CD14-positive monocyte (primary cell): Measurements from ENCODE around the gene GRK4. TPM values are rescaled to one million over a fixed set of nuclear protein-coding genes. Genes with fewer than 3 reads are reported as not detected.

Experiments used
- DNase-seq, 3 donors: peaks; one replicate each; pipeline ENCODE4 v3.0.0-alpha.2; 2011 to 2022
- H2AFZ ChIP-seq: 2 replicates; pipeline ENCODE4 v1.6.0; 2012; ENCODE audit warnings: mild to moderate bottlenecking, low read depth, low read length, inconsistent platforms; ENCODE audit not compliant: insufficient read depth, poor library complexity, severe bottlenecking
- H3K27ac ChIP-seq, 2 donors: 1 replicate in 1 of 2; 2 replicates in 1 of 2; pipeline ENCODE4 v1.5.1; 2012 to 2013; ENCODE audit warnings: low read length in 2 of 2, control low read depth in 1 of 2, inconsistent platforms in 1 of 2, low read depth in 1 of 2, mild to moderate bottlenecking in 1 of 2
- H3K27me3 ChIP-seq, 2 donors: one replicate each; pipeline versions ENCODE4 v1.6.0 to v1.6.1; 2011 to 2013; ENCODE audit warnings: low read length in 2 of 2; ENCODE audit not compliant: control insufficient read depth in 2 of 2, insufficient read depth in 2 of 2
- H3K36me3 ChIP-seq, 2 donors: replicated peaks in 1 of 2; 1 replicate in 1 of 2; 2 replicates in 1 of 2; pipeline versions ENCODE4 v1.5.1 to v1.6.1; 2012 to 2013; ENCODE audit warnings: low read length in 2 of 2, control low read depth in 1 of 2, inconsistent platforms in 1 of 2, mild to moderate bottlenecking in 1 of 2; ENCODE audit not compliant: insufficient read depth in 2 of 2, control insufficient read depth in 1 of 2
- H3K4me1 ChIP-seq, 2 donors: 1 replicate in 1 of 2; 2 replicates in 1 of 2; pipeline versions ENCODE4 v1.5.1 to v1.6.1; 2012 to 2013; ENCODE audit warnings: low read length in 2 of 2, control low read depth in 1 of 2, inconsistent platforms in 1 of 2, mild to moderate bottlenecking in 1 of 2, moderate library complexity in 1 of 2; ENCODE audit not compliant: insufficient read depth in 2 of 2, control insufficient read depth in 1 of 2
- H3K4me2 ChIP-seq: replicated peaks from 2 replicates; pipeline ENCODE3; 2012; ENCODE audit warnings: low read length, moderate library complexity, mild to moderate bottlenecking; ENCODE audit not compliant: poor library complexity, severe bottlenecking; ENCODE audit errors: extremely low read depth
- H3K4me3 ChIP-seq, 3 experiments: fragments of 200-600 bp in 1 of 3; sonication (generic) in 1 of 3; replicated peaks in 1 of 3; 1 replicate in 2 of 3; 2 replicates in 1 of 3; pipeline ENCODE4 v1.5.1; 2011 to 2013; ENCODE audit warnings: low read length in 3 of 3, mild to moderate bottlenecking in 3 of 3, control low read depth in 2 of 3, low read depth in 2 of 3, inconsistent platforms in 1 of 3, moderate library complexity in 1 of 3
- H3K79me2 ChIP-seq: 2 replicates; pipeline ENCODE4 v1.6.0; 2012; ENCODE audit warnings: mild to moderate bottlenecking, control low read depth, inconsistent platforms, low read length, moderate library complexity; ENCODE audit not compliant: insufficient read depth
- H3K9ac ChIP-seq: 2 replicates; pipeline ENCODE4 v1.6.0; 2017; ENCODE audit warnings: low read length, mild to moderate bottlenecking; ENCODE audit not compliant: insufficient read depth, poor library complexity, severe bottlenecking
- H3K9me3 ChIP-seq, 2 donors: replicated peaks in 1 of 2; 1 replicate in 1 of 2; 2 replicates in 1 of 2; pipeline versions ENCODE4 v1.5.1 to v1.6.1; 2012 to 2013; ENCODE audit warnings: low read length in 2 of 2, control low read depth in 1 of 2; ENCODE audit not compliant: control insufficient read depth in 1 of 2, insufficient read depth in 1 of 2
- H4K20me1 ChIP-seq: 2 replicates; pipeline ENCODE4 v1.6.0; 2012; ENCODE audit warnings: mild to moderate bottlenecking, low read length, control low read depth, moderate library complexity; ENCODE audit not compliant: insufficient read depth
- H3K27ac Mint-ChIP-seq, 7 donors: one replicate each; pipeline ENCODE4 v1.8.0; 2020; ENCODE audit warnings: mild to moderate bottlenecking in 7 of 7, mixed read lengths in 7 of 7, moderate library complexity in 6 of 7, inconsistent platforms in 2 of 7
- H3K27me3 Mint-ChIP-seq, 3 donors: one replicate each; pipeline ENCODE4 v1.8.0; 2021 to 2022; ENCODE audit warnings: low read depth in 3 of 3, mild to moderate bottlenecking in 3 of 3, mixed read lengths in 3 of 3, moderate library complexity in 3 of 3, inconsistent platforms in 1 of 3
- H3K36me3 Mint-ChIP-seq, 2 donors: one replicate each; pipeline ENCODE4 v1.8.0; 2020; ENCODE audit warnings: mixed read lengths in 2 of 2, inconsistent platforms in 1 of 2, mild to moderate bottlenecking in 1 of 2
- H3K4me1 Mint-ChIP-seq: one replicate; pipeline ENCODE4 v1.8.0; 2020; ENCODE audit warnings: mild to moderate bottlenecking, mixed read lengths
- H3K4me3 Mint-ChIP-seq, 2 donors: one replicate each; pipeline ENCODE4 v1.8.0; 2020; ENCODE audit warnings: mild to moderate bottlenecking in 2 of 2, mixed read lengths in 2 of 2, moderate library complexity in 1 of 2
- H3K9me3 Mint-ChIP-seq, 7 donors: one replicate each; pipeline ENCODE4 v1.8.0; 2020 to 2022; ENCODE audit warnings: mixed read lengths in 7 of 7, mild to moderate bottlenecking in 6 of 7, moderate library complexity in 6 of 7, inconsistent platforms in 2 of 7
- WGBS: methylation state at CpG from one replicate; pipeline ENCODE4 v1.1.5; 2013; ENCODE audit warnings: missing lambda C conversion rate; ENCODE audit not compliant: insufficient coverage; 5-methylcytosine and 5-hydroxymethylcytosine counted together
- intact Hi-C, 2 donors: fragments of 100-400 bp; cut with micrococcal nuclease; formaldehyde crosslinking; loops; one replicate each; pipeline versions ENCODE4 v1.15.0 to v1.15.1; 2023
- polyA plus RNA-seq, 3 donors: library from polyadenylated mRNA; depleted of rRNA in 1 of 3; unstranded in 2 of 3; stranded (reverse) in 1 of 3; fragments of 300-500 nt in 2 of 3; fragments of >200 nt in 1 of 3; fragmentation: Illumina TruSeq in 2 of 3; gene quantifications; 1 replicate in 2 of 3; 2 replicates in 1 of 3; pipeline ENCODE4 v1.2.3, GENCODE V29; 2012 to 2021
- TF ChIP-seq, protein P1 (sequence below): fragments of 200-600 bp; IDR thresholded peaks from one replicate; pipeline ENCODE4 v1.8.0; 2022; ENCODE audit warnings: antibody characterized with exemption, mild to moderate bottlenecking

GRK4 gene
- polyA plus RNA-seq, 3 donors: 1.1 to 1.2 (median 1.2) TPM

DNA sequence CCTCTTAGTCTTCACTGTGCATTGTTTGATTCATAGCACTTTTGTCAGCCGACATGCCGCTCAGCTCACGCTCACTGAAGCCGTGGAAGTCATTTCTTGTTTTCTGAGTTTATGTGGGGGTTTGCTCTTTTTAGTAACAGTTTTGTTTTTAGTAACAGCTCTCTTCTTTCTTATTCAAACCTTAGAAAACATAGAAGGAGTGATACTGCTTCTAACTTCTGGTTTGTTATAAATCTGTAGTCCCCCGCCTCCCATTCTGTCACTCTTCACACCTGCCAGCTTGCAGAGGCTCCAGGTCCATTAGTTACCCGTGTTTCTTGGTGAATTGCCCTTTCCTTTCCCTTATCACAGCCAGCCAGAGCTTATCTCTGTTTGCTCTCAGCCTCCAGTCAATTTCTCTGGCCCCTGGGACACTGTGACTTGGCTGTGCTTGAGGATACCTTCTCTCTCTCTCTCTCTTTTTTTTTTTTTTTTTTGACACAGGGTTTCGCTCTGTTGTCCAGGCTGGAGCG lies 50.5 kb downstream of the GRK4 start:
- Mint-ChIP-seq H3K4me3 (no peak overlapping the region), H3K4me1 (no peaks in the 10 kb centered on the region), H3K9me3 (peaks cover 0 to 1% (median 0%) of the 10 kb centered on the region in 7 donors), H3K27me3 (peaks cover 0 to 8% (median 1%) of the 10 kb centered on the region in 3 donors), H3K36me3 (no peaks in the 10 kb centered on the region), H3K27ac (no peak overlapping the region)
- H3K79me2 ChIP-seq: no peaks in the 10 kb centered on the region
- no peak overlapping the region for H3K9ac ChIP-seq
- no peak overlapping the region for H3K4me2 ChIP-seq
- TF ChIP-seq, protein P1, sequence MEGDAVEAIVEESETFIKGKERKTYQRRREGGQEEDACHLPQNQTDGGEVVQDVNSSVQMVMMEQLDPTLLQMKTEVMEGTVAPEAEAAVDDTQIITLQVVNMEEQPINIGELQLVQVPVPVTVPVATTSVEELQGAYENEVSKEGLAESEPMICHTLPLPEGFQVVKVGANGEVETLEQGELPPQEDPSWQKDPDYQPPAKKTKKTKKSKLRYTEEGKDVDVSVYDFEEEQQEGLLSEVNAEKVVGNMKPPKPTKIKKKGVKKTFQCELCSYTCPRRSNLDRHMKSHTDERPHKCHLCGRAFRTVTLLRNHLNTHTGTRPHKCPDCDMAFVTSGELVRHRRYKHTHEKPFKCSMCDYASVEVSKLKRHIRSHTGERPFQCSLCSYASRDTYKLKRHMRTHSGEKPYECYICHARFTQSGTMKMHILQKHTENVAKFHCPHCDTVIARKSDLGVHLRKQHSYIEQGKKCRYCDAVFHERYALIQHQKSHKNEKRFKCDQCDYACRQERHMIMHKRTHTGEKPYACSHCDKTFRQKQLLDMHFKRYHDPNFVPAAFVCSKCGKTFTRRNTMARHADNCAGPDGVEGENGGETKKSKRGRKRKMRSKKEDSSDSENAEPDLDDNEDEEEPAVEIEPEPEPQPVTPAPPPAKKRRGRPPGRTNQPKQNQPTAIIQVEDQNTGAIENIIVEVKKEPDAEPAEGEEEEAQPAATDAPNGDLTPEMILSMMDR: no peak
- no peaks in the 10 kb centered on the region for H3K9me3 ChIP-seq
- no peak overlapping the region for H3K4me3 ChIP-seq
- no peak overlapping the region for H2AFZ ChIP-seq
- H3K27ac ChIP-seq: no peak overlapping the region
- no peaks in the 10 kb centered on the region for H3K36me3 ChIP-seq
- intact Hi-C loops: no loop called here
- H3K4me1 ChIP-seq: no peaks in the 10 kb centered on the region
- no peaks in the 10 kb centered on the region for H3K27me3 ChIP-seq
- DNase-seq: no peak
- no peaks in the 10 kb centered on the region for H4K20me1 ChIP-seq
- WGBS: 63% methylated on average over 2 of the region's 8 CpGs

DNA sequence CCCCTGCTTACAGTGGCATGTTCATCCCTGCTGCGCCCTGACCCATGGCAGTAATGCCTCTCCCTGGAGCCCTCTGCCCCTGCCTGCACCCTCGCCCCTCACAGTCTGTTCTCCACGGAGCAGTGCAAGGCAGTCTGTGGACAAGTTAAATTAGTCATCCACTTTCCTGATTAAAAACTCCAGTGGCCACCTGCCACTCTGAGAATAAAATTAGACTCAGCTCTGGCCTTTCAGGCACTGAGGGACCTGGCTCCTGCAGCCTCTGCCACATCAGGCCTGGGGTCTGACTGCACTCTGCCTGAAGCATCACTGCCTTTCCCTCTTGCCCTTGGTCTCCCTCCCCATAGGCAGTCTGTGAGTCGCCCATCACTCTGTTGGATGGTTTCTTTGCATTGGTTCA lies 53.6 kb downstream of the GRK4 start:
- H3K9me3 Mint-ChIP-seq: peaks cover 0 to 2% (median 0%) of the 10 kb centered on the region in 7 donors
- no peak overlapping the region for H3K27ac Mint-ChIP-seq
- H3K36me3 ChIP-seq: no peaks in the 10 kb centered on the region
- TF ChIP-seq, protein P1: no peak
- H3K27me3 ChIP-seq: no peaks in the 10 kb centered on the region
- 95% methylated on average over 3 of the region's 4 CpGs for WGBS
- H3K4me3 ChIP-seq: no peak overlapping the region
- no peak overlapping the region for H3K9ac ChIP-seq
- no peaks in the 10 kb centered on the region for H3K79me2 ChIP-seq
- H2AFZ ChIP-seq: no peak overlapping the region
- H3K4me1 Mint-ChIP-seq: no peaks in the 10 kb centered on the region
- H3K27ac ChIP-seq: no peak overlapping the region
- H3K27me3 Mint-ChIP-seq: peaks cover 1 to 4% (median 1%) of the 10 kb centered on the region in 3 donors
- no peaks in the 10 kb centered on the region for H4K20me1 ChIP-seq
- H3K4me1 ChIP-seq: no peaks in the 10 kb centered on the region
- no peaks in the 10 kb centered on the region for H3K9me3 ChIP-seq
- H3K4me3 Mint-ChIP-seq: no peak overlapping the region
- no peak for DNase-seq
- intact Hi-C loops: no loop called here
- no peaks in the 10 kb centered on the region for H3K36me3 Mint-ChIP-seq
- H3K4me2 ChIP-seq: no peak overlapping the region
